Activated T-cell treated with anti-CD3 and anti-CD28 coated beads, Interleukin-2, amount 50 U/mL, for 4 hours (primary cell): ENCODE data around the gene S100A4. TPM values are rescaled to one million over a fixed set of nuclear protein-coding genes. Genes with fewer than 3 reads are reported as not detected.

Experiments
- ATAC-seq, 2 donors: fragments of 200-7000 bp; cut with Tn5 transposase; one replicate each; pipeline ENCODE4 v1.10.0; 2021
- DNase-seq: peaks from one replicate; pipeline ENCODE4 v3.0.0-alpha.2; 2020
- H3K27me3 Mint-ChIP-seq: one replicate; pipeline ENCODE4 v1.8.0; 2021; ENCODE audit warnings: low read depth, mixed read lengths
- H3K36me3 Mint-ChIP-seq: one replicate; pipeline ENCODE4 v1.8.0; 2022; ENCODE audit warnings: mixed read lengths; ENCODE audit not compliant: insufficient read depth
- H3K4me1 Mint-ChIP-seq: one replicate; pipeline ENCODE4 v1.8.0; 2021; ENCODE audit warnings: low read depth, mixed read lengths
- H3K4me3 Mint-ChIP-seq: one replicate; pipeline ENCODE4 v1.8.0; 2021; ENCODE audit warnings: mild to moderate bottlenecking, moderate library complexity, mixed read lengths
- H3K9me3 Mint-ChIP-seq: one replicate; pipeline ENCODE4 v1.8.0; 2021; ENCODE audit warnings: mixed read lengths
- total RNA-seq, 3 donors: library from RNA; stranded (reverse); gene quantifications; one replicate each; pipeline ENCODE4 v1.2.1, GENCODE V29; 2021

S100A4 gene
- total RNA-seq, 3 donors from 2014 or later, result 19.6 to 40.3 (median 21.7) TPM

- DNase-seq, result no peak
- peaks cover 77% of the 10 kb centered on the region for H3K4me1 Mint-ChIP-seq
- H3K27me3 Mint-ChIP-seq, result no peaks in the 10 kb centered on the region
- ATAC-seq, result no peak
- H3K9me3 Mint-ChIP-seq, result no peaks in the 10 kb centered on the region
- peaks cover 5% of the 10 kb centered on the region for H3K36me3 Mint-ChIP-seq
- H3K4me3 Mint-ChIP-seq, result peak overlapping the region; percentile 93
Observed at GRCh38 chr1:153536671-153537375, 8.8 kb downstream of the S100A4 start.

- ATAC-seq, result peak; percentile 81 to 82
- peak; percentile 68 for DNase-seq
- Mint-ChIP-seq H3K9me3 (no peaks in the 10 kb centered on the region), H3K4me1 (peaks cover 77% of the 10 kb centered on the region), H3K27me3 (no peaks in the 10 kb centered on the region), H3K36me3 (peaks cover 5% of the 10 kb centered on the region), H3K4me3 (peak overlapping the region; percentile 93)
Observed at GRCh38 chr1:153536012-153536670, 9.5 kb downstream of the S100A4 start.

GRCh38 chr1:153535242-153536011, 10.2 kb downstream of the S100A4 start, which contains the start of gene S100A6:
Gene S100A6, minus strand, starts transcription at chr1:153535991. Its CDS starts 652 bp downstream, at chr1:153535339.
- Mint-ChIP-seq H3K27me3 (no peaks in the 10 kb centered on the region), H3K36me3 (peaks cover 5% of the 10 kb centered on the region)
- ATAC-seq, result peak; percentile 44 to 57

GRCh38 chr1:153534925-153535241, 10.7 kb downstream of the S100A4 start:
- peaks cover 5% of the 10 kb centered on the region for H3K36me3 Mint-ChIP-seq
- no peaks in the 10 kb centered on the region for H3K27me3 Mint-ChIP-seq
- H3K4me1 Mint-ChIP-seq, result peaks cover 71% of the 10 kb centered on the region
- no peaks in the 10 kb centered on the region for H3K9me3 Mint-ChIP-seq
- ATAC-seq (no peak), DNase-seq (no peak)
- peak overlapping the region; percentile 93 for H3K4me3 Mint-ChIP-seq

More at GRCh38 chr1:153535242-153536011, 10.2 kb downstream of the S100A4 start, which contains the start of gene S100A6:
- no peaks in the 10 kb centered on the region for H3K9me3 Mint-ChIP-seq
- peak within 1 kb of the TSS; percentile 93 for H3K4me3 Mint-ChIP-seq
- peaks cover 75% of the 10 kb centered on the region for H3K4me1 Mint-ChIP-seq
- DNase-seq, result no peak

- Mint-ChIP-seq H3K36me3 (peaks cover 5% of the 10 kb centered on the region), H3K9me3 (no peaks in the 10 kb centered on the region), H3K4me3 (peak overlapping the region; percentile 93), H3K4me1 (peaks cover 66% of the 10 kb centered on the region), H3K27me3 (no peaks in the 10 kb centered on the region)
- DNase-seq (no peak), ATAC-seq (no peak)
Observed at GRCh38 chr1:153534226-153534924, 11.2 kb downstream of the S100A4 start.

GRCh38 chr1:153533689-153534201, 11.9 kb downstream of the S100A4 start:
- ATAC-seq (no peak), DNase-seq (no peak)
- Mint-ChIP-seq H3K36me3 (peaks cover 5% of the 10 kb centered on the region), H3K27me3 (no peaks in the 10 kb centered on the region), H3K4me1 (peaks cover 65% of the 10 kb centered on the region), H3K4me3 (peak overlapping the region; percentile 93), H3K9me3 (no peaks in the 10 kb centered on the region)

GRCh38 chr1:153532769-153533599, 12.6 kb downstream of the S100A4 start:
- peak overlapping the region; percentile 93 for H3K4me3 Mint-ChIP-seq
- ATAC-seq, result peak; percentile 23 to 32
- peak; percentile 73 for DNase-seq
- peaks cover 5% of the 10 kb centered on the region for H3K36me3 Mint-ChIP-seq
- no peaks in the 10 kb centered on the region for H3K9me3 Mint-ChIP-seq
- H3K27me3 Mint-ChIP-seq, result no peaks in the 10 kb centered on the region
- peaks cover 59% of the 10 kb centered on the region for H3K4me1 Mint-ChIP-seq

GRCh38 chr1:153532181-153532580, 13.4 kb downstream of the S100A4 start:
- Mint-ChIP-seq H3K4me3 (peak overlapping the region; percentile 93), H3K9me3 (no peaks in the 10 kb centered on the region), H3K36me3 (peaks cover 5% of the 10 kb centered on the region), H3K27me3 (no peaks in the 10 kb centered on the region), H3K4me1 (peaks cover 55% of the 10 kb centered on the region)
- DNase-seq (peak; percentile 29), ATAC-seq (peak; percentile 39 to 40)

GRCh38 chr1:153531638-153532037, 14.0 kb downstream of the S100A4 start:
- ATAC-seq (no peak), DNase-seq (no peak)
- Mint-ChIP-seq H3K9me3 (no peaks in the 10 kb centered on the region), H3K27me3 (no peaks in the 10 kb centered on the region), H3K4me1 (peaks cover 52% of the 10 kb centered on the region), H3K36me3 (peaks cover 5% of the 10 kb centered on the region), H3K4me3 (no peak overlapping the region)

GRCh38 chr1:153527683-153528040, 17.9 kb downstream of the S100A4 start:
- Mint-ChIP-seq H3K36me3 (no peaks in the 10 kb centered on the region), H3K4me1 (peaks cover 20% of the 10 kb centered on the region), H3K4me3 (no peak overlapping the region), H3K27me3 (no peaks in the 10 kb centered on the region), H3K9me3 (no peaks in the 10 kb centered on the region)
- ATAC-seq (no peak), DNase-seq (no peak)

GRCh38 chr1:153527023-153527682, 18.5 kb downstream of the S100A4 start:
- no peaks in the 10 kb centered on the region for H3K27me3 Mint-ChIP-seq
- peaks cover 15% of the 10 kb centered on the region for H3K4me1 Mint-ChIP-seq
- no peak for DNase-seq
- H3K4me3 Mint-ChIP-seq, result no peak overlapping the region
- ATAC-seq, result no peak
- H3K36me3 Mint-ChIP-seq, result no peaks in the 10 kb centered on the region
- no peaks in the 10 kb centered on the region for H3K9me3 Mint-ChIP-seq

GRCh38 chr1:153526132-153526543, 19.5 kb downstream of the S100A4 start:
- no peak for ATAC-seq
- Mint-ChIP-seq H3K36me3 (no peaks in the 10 kb centered on the region), H3K9me3 (no peaks in the 10 kb centered on the region), H3K27me3 (no peaks in the 10 kb centered on the region), H3K4me1 (peaks cover 7% of the 10 kb centered on the region), H3K4me3 (no peak overlapping the region)
- no peak for DNase-seq
